Effector memory CD4-positive, alpha-beta T cell (primary cell): ENCODE measurements around the gene BICRA.
"Not testable (repeated sequence)": the region's sequence is repeated elsewhere in the genome, so short reads cannot be mapped to it uniquely, and the experiment has no call there.

Experiments
- DNase-seq, 3 donors: peaks; one replicate each; pipeline ENCODE4 v3.0.0-alpha.2; 2020
- H3K27ac ChIP-seq: 2 replicates; pipeline ENCODE4 v1.7.0; 2013; ENCODE audit warnings: mild to moderate bottlenecking, low read length, moderate library complexity; ENCODE audit not compliant: insufficient read depth, poor library complexity, severe bottlenecking
- H3K27me3 ChIP-seq: replicated peaks from 2 replicates; pipeline ENCODE4 v1.7.0; 2013; ENCODE audit warnings: mild to moderate bottlenecking, low read length; ENCODE audit not compliant: insufficient read depth, control insufficient read depth, poor library complexity, severe bottlenecking
- H3K36me3 ChIP-seq: 2 replicates; pipeline ENCODE4 v1.7.0; 2013; ENCODE audit warnings: mild to moderate bottlenecking, low read length, moderate library complexity; ENCODE audit not compliant: control insufficient read depth, insufficient read depth
- H3K4me1 ChIP-seq: 2 replicates; pipeline ENCODE4 v1.7.0; 2013; ENCODE audit warnings: low read length, mild to moderate bottlenecking; ENCODE audit not compliant: control insufficient read depth, insufficient read depth, poor library complexity, severe bottlenecking
- H3K4me3 ChIP-seq: 2 replicates; pipeline ENCODE4 v1.7.0; 2013; ENCODE audit warnings: low read length, low read depth, mild to moderate bottlenecking; ENCODE audit not compliant: insufficient read depth, poor library complexity, severe bottlenecking
- H3K9me3 ChIP-seq: 2 replicates; pipeline ENCODE4 v1.7.0; 2013; ENCODE audit warnings: mild to moderate bottlenecking, low read length, moderate library complexity; ENCODE audit not compliant: control insufficient read depth

BICRA gene

DNA sequence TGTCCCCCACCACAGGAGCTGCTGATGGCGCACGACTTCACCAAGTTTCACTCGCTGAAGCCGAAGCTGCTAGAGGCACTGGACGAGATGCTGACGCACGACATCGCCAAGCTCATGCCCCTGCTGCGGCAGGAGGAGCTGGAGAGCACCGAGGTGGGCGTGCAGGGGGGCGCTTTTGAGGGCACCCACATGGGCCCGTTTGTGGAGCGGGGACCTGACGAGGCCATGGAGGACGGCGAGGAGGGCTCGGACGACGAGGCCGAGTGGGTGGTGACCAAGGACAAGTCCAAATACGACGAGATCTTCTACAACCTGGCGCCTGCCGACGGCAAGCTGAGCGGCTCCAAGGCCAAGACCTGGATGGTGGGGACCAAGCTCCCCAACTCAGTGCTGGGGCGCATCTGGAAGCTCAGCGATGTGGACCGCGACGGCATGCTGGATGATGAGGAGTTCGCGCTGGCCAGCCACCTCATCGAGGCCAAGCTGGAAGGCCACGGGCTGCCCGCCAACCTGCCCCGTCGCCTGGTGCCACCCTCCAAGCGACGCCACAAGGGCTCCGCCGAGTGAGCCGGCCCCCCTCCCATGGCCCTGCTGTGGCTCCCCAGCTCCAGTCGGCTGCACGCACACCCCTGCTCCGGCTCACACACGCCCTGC, 132.1 kb downstream of the BICRA start:
- H3K36me3 ChIP-seq: no peaks in the 10 kb centered on the region
- H3K4me3 ChIP-seq: no peak overlapping the region
- H3K27me3 ChIP-seq: no peaks in the 10 kb centered on the region
- DNase-seq: no peak
- peaks cover 19% of the 10 kb centered on the region for H3K4me1 ChIP-seq
- no peaks in the 10 kb centered on the region for H3K9me3 ChIP-seq
- H3K27ac ChIP-seq: no peak overlapping the region

DNA sequence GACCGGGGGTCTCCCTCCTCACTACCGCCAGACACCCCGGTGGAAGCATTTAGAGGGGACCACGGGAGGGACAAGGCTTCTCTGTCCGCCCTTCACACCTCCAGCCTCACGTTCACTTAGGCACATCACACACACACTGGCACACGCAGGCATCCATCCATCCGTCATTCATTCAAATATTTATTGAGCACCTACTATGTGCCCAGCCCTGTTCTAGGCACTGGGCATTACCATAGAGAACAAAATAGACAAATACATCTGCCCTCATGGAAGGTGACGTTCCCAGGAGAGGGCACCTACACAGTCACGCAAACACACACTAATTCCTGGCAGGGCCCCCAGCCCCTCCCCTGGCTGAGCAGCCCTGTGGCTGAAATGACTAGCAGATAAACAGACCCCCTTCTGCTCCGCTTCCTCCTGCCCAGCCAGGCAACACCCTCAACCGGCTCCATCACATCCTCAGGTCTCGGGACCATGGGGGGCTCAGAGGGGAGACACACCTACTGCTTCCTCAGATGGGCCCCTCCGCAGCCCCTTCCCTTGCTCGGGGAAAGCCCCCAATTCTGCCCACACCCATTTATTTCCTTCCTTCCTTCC, 132.7 kb downstream of the BICRA start:
- Histone ChIP-seq H3K4me3 (no peak overlapping the region), H3K9me3 (no peaks in the 10 kb centered on the region), H3K4me1 (peaks cover 22% of the 10 kb centered on the region), H3K36me3 (no peaks in the 10 kb centered on the region), H3K27ac (no peak overlapping the region), H3K27me3 (no peaks in the 10 kb centered on the region)
- no peak for DNase-seq

DNA sequence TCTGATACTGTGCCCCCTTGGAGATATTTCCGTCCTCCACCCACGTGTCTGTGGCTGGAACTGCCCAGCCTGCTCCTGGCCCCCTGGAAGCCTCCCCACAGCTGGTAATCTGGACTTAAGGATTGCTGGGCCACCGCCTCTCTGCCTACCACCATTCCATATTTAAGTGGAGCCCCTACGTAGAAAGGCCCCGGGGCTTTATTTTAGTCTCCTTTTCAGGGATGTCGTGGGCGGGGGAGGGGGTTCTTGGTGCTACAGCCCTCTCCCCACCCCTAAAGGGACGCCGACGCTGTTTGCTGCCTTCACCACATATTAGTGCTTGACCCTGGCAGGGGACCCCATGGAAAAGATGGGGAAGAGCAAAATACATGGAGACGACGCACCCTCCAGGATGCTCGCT, 133.7 kb downstream of the BICRA start:
- no peaks in the 10 kb centered on the region for H3K9me3 ChIP-seq
- no peak for DNase-seq
- peaks cover 7% of the 10 kb centered on the region for H3K36me3 ChIP-seq
- H3K4me3 ChIP-seq: no peak overlapping the region
- H3K27ac ChIP-seq: no peak overlapping the region
- peaks cover 26% of the 10 kb centered on the region for H3K4me1 ChIP-seq
- no peaks in the 10 kb centered on the region for H3K27me3 ChIP-seq

DNA sequence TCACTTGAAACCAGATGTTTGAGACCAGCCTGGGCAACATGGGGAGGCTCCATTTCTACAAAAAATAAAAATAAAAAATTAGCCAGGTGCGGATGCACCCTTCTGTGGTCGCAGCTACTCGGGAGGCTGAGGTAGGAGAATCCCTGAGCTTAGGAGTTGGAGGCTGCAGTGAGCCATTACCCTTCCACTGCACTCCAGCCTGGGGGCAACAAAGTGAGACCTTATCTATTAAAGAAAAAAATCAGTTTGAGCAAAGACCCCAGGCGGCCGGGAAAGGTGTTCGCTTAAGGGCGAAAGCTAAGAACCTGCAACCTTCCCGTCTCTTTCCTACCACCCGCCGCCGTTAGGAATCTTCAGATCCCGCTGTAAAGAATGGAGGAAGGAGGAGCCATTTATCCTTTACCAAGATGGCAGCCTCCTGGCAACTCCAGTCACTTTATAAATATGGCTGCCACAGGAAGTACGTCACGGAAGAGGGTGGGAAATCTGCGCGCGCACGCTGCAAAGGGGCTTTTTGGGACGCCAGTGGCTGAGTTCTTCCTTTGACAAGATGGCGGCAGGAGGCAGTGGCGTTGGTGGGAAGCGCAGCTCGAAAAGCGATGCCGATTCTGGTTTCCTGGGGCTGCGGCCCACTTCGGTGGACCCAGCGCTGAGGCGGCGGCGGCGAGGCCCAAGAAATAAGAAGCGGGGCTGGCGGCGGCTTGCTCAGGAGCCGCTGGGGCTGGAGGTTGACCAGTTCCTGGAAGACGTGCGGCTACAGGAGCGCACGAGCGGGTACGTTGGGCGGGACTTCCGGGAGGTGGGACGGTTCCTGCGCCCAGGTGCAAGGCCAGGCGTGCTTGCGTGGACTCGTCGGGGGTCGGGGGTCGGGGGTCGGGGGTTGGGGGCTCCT, 136.3 kb downstream of the BICRA start, which contains the start of gene NOP53:
Gene NOP53 (plus strand): TSS at position 537 of the 892 bp plus-strand sequence. CDS start 14 bp downstream, at position 551.
- Histone ChIP-seq H3K36me3 (peaks cover 29% of the 10 kb centered on the region), H3K27ac (peak within 1 kb of the TSS; percentile 100), H3K9me3 (no peaks in the 10 kb centered on the region), H3K4me3 (peak within 1 kb of the TSS; percentile 85), H3K4me1 (peaks cover 26% of the 10 kb centered on the region), H3K27me3 (no peaks in the 10 kb centered on the region)
- peak; percentile 90 to 96 (median 95) for DNase-seq

DNA sequence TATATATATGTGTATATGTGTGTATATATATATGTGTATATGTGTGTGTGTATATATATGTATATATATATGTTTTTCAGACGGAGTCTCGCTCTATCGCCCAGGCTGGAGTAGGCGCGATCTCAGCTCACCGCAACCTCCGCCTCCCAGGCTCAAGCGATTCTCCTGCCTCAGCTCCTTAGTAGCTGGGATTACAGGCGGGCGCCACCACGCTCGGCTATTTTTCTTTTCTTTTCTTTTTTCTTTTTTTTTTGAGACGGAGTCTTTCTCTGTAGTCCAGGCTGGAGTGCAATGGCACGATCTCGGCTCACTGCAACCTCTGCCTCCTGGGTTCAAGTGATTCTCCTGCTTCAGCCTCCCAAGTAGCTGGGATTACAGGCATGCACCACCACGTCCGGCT, 137.2 kb downstream of the BICRA start:
- Histone ChIP-seq H3K4me1 (peaks cover 26% of the 10 kb centered on the region), H3K36me3 (peaks cover 38% of the 10 kb centered on the region), H3K4me3 (peak overlapping the region; percentile 85), H3K27ac (peak overlapping the region; percentile 100)
- H3K9me3 ChIP-seq, DNase-seq, H3K27me3 ChIP-seq: not testable (repeated sequence)

DNA sequence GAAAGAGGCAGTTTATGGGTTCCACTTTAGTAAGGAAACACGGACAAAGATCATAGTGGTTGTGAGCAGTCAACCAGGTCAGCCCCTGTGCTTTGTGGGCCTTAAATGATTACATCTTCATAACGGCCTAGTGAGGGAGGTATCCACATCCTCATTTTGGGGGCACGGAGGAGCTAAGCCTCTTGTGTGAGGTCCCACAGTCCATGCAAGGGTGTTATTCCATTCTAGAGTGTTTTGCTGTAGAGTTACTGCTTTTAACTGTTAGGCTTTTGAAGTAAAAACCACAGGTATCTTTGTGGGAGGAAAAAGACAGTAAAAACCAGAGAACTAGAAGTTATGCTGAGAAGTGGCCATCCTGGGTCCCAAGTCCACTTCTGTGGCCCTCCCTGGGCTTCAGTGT, 140.4 kb downstream of the BICRA start:
- Histone ChIP-seq H3K9me3 (no peaks in the 10 kb centered on the region), H3K36me3 (peaks cover 68% of the 10 kb centered on the region), H3K27ac (no peak overlapping the region), H3K4me1 (peaks cover 13% of the 10 kb centered on the region), H3K4me3 (no peak overlapping the region), H3K27me3 (no peaks in the 10 kb centered on the region)
- DNase-seq: no peak

DNA sequence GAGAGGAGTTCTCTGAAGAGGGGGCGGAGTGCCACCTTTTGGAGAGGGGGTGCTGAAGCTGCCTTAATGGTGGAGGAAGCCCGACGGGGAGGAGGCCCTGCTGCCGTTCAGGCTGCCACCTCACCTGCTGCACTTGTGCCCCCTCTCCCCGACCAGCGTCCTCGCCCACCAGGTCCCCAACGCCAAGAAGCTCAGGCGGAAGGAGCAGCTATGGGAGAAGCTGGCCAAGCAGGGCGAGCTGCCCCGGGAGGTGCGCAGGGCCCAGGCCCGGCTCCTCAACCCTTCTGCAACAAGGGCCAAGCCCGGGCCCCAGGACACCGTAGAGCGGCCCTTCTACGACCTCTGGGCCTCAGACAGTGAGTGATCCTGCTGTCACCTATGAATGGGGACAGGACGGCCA, 141.8 kb downstream of the BICRA start:
- H3K4me1 ChIP-seq: peaks cover 8% of the 10 kb centered on the region
- no peaks in the 10 kb centered on the region for H3K27me3 ChIP-seq
- H3K36me3 ChIP-seq: peaks cover 82% of the 10 kb centered on the region
- no peaks in the 10 kb centered on the region for H3K9me3 ChIP-seq
- no peak overlapping the region for H3K27ac ChIP-seq
- no peak overlapping the region for H3K4me3 ChIP-seq
- DNase-seq: no peak

DNA sequence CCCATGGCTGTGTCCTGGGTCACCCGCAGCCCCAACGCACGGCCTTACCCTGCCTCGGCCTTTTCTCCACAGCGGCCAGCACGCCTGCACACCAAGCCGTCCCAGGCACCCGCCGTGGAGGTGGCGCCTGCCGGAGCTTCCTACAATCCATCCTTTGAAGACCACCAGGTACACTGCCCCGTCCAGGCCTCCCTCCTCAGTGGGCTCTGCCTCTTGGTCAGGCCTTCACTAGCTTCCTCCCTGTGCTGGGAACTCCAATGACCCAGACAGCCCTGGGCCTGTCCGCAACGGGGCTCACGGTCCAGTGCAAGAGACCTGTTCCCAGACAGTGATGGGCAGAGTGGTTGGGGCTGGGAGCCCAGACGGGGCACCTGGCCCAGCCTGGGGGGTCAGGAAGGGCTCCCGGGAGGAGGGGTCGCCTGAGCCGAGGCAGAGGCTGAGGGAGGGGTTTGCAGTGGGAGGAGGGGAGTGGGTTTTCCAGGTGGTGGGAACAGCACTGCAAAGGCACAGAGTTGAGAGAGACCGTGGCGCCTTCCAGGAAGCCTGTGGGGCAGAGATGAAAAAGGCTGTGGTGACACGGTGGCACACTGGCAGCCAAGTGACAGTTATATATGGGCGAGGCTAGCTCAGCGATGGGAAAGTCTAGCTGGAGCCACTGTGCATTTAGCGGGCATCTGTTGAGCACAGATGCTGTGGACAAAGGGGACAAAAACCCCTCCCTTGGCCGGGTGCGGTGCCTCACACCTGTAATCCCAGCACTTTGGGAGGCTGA, 143.7 kb downstream of the BICRA start:
- no peak overlapping the region for H3K27ac ChIP-seq
- no peak for DNase-seq

More for the DNA sequence above, 143.7 kb downstream of the BICRA start:
- peaks cover 94% of the 10 kb centered on the region for H3K36me3 ChIP-seq
- H3K4me3 ChIP-seq: no peak overlapping the region
- H3K9me3 ChIP-seq: no peaks in the 10 kb centered on the region
- H3K4me1 ChIP-seq: no peaks in the 10 kb centered on the region
- no peaks in the 10 kb centered on the region for H3K27me3 ChIP-seq
